ENCODE data around the gene ANKRD10.

Gene ANKRD10

GRCh38 chr13:110921695-110922094 lies 6.8 kb upstream of the ANKRD10 start:
- no peak for TF ChIP-seq CTCF (IDR thresholded peaks at IDR 0.05; ENCODE audit: extremely low read depth, insufficient read depth, missing control alignments)
- no peak for DNase-seq (ENCODE audit: low spot score)
- in situ Hi-C loops (cut with MboI; ENCODE audit: low pct_unique_long_range_greater_than_20kb, low sequenced_read_pairs, unreplicated experiment) = loop anchor here (25.0 kb wide), 1 partner anchor 291 kb away; no protein-coding TSS in a partner anchor

GRCh38 chr13:110921209-110921608 lies 6.3 kb upstream of the ANKRD10 start:
- in situ Hi-C loops (cut with MboI; ENCODE audit: low pct_unique_long_range_greater_than_20kb, low sequenced_read_pairs, unreplicated experiment) = loop anchor here (25.0 kb wide), 1 partner anchor 291 kb away; no protein-coding TSS in a partner anchor

GRCh38 chr13:110920038-110920437 lies 5.2 kb upstream of the ANKRD10 start:
- in situ Hi-C loops (cut with MboI; ENCODE audit: low pct_unique_long_range_greater_than_20kb, low sequenced_read_pairs, unreplicated experiment) = loop anchor here (25.0 kb wide), 1 partner anchor 292 kb away; no protein-coding TSS in a partner anchor
- no peak for DNase-seq (ENCODE audit: low spot score)
- no peak for TF ChIP-seq CTCF (IDR thresholded peaks at IDR 0.05; ENCODE audit: extremely low read depth, insufficient read depth, missing control alignments)

More at GRCh38 chr13:110921209-110921608, 6.3 kb upstream of the ANKRD10 start:
- no peak for DNase-seq (ENCODE audit: low spot score)
- TF ChIP-seq CTCF (IDR thresholded peaks at IDR 0.05; ENCODE audit: extremely low read depth, insufficient read depth, missing control alignments) = no peak

GRCh38 chr13:110916301-110917142 lies 1.7 kb upstream of the ANKRD10 start:
- TF ChIP-seq CTCF (IDR thresholded peaks at IDR 0.05; ENCODE audit: extremely low read depth, insufficient read depth, missing control alignments) = no peak
- in situ Hi-C loops (cut with MboI; ENCODE audit: low pct_unique_long_range_greater_than_20kb, low sequenced_read_pairs, unreplicated experiment) = loop anchor here (25.0 kb wide), 1 partner anchor 296 kb away; no protein-coding TSS in a partner anchor
- DNase-seq (ENCODE audit: low spot score) = no peak

- in situ Hi-C loops (cut with MboI; ENCODE audit: low pct_unique_long_range_greater_than_20kb, low sequenced_read_pairs, unreplicated experiment) = loop anchor here (25.0 kb wide), 1 partner anchor 296 kb away; no protein-coding TSS in a partner anchor
- no peak for DNase-seq (ENCODE audit: low spot score)
- no peak for TF ChIP-seq CTCF (IDR thresholded peaks at IDR 0.05; ENCODE audit: extremely low read depth, insufficient read depth, missing control alignments)
Measured at GRCh38 chr13:110915874-110916206, 971 bp upstream of the ANKRD10 start.

GRCh38 chr13:110914331-110915056 lies 375 bp downstream of the ANKRD10 start:
- in situ Hi-C loops (cut with MboI; ENCODE audit: low pct_unique_long_range_greater_than_20kb, low sequenced_read_pairs, unreplicated experiment) = loop anchor here (25.0 kb wide), 1 partner anchor 298 kb away; no protein-coding TSS in a partner anchor
- no peak for TF ChIP-seq CTCF (IDR thresholded peaks at IDR 0.05; ENCODE audit: extremely low read depth, insufficient read depth, missing control alignments)
- DNase-seq (ENCODE audit: low spot score) = peak; percentile 88
